T-helper 2 cell treated with Interferon-gamma antibody and Interleukin-4, amounts not matched to agents 5 μg/mL and 100 μg/mL, for 36 hours (primary cell): ENCODE measurements around the gene KCNJ5.

ENCODE experiments used
- DNase-seq: peaks from one replicate; pipeline ENCODE4 v3.0.0; 2021; ENCODE audit warnings: low spot score
- H3K27ac Mint-ChIP-seq: one replicate; pipeline ENCODE4 v1.8.0; 2021; ENCODE audit warnings: mild to moderate bottlenecking, mixed read lengths
- H3K27me3 Mint-ChIP-seq: one replicate; pipeline ENCODE4 v1.8.0; 2021; ENCODE audit warnings: low read depth, mixed read lengths
- H3K36me3 Mint-ChIP-seq: one replicate; pipeline ENCODE4 v1.8.0; 2021; ENCODE audit warnings: low read depth, mixed read lengths
- H3K4me1 Mint-ChIP-seq: one replicate; pipeline ENCODE4 v1.8.0; 2021; ENCODE audit warnings: low read depth, mixed read lengths
- H3K4me3 Mint-ChIP-seq: one replicate; pipeline ENCODE4 v1.8.0; 2022; ENCODE audit warnings: mild to moderate bottlenecking, moderate library complexity, mixed read lengths
- H3K9me3 Mint-ChIP-seq: one replicate; pipeline ENCODE4 v1.8.0; 2021; ENCODE audit warnings: mixed read lengths

Gene KCNJ5

DNA sequence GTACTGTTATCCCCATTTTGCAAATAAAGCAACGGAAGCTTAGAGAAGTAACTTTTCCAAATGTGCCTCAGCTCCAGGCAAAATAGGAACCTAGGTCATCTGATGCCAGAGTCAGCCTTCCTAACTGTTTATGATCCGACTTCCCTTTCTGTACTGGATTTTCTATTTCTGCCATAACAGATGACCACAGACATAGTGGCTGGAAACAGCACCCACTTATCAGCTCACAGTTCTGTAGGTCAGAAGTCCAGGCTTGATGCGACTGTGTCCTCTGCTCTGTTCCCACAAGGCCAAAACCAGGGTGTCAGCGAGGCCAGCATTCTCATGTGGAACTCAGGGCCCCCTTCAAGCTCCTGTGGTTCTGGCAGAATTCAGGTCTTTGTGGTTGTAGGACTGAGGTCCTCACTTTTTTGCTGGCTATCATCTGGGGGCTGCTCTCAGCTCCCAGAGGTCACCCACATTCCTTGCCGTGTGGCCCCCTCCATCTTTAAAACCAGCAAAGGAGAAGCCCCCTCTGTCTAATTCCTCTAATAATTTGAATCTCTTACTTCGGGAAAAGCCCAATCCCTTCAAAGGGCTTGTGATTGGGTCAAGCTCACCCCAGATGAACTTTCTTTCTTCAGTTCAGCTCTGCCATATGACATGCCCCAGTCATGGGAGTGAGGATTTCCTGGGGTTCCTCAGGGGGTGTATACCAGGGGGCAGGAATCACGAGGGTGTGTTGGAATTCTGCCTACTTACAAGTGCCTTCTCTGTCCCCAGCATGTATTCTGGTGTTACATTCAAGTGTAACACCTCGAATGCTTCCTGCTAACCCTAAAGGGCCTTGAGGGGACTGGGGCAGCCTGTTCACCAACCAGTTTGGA, 15.3 kb downstream of the KCNJ5 start:
- Mint-ChIP-seq H3K4me1 (peaks cover 8% of the 10 kb centered on the region), H3K4me3 (peak overlapping the region; percentile 75), H3K27me3 (peaks cover 64% of the 10 kb centered on the region), H3K9me3 (no peaks in the 10 kb centered on the region), H3K36me3 (no peaks in the 10 kb centered on the region), H3K27ac (no peak overlapping the region)
- no peak for DNase-seq

DNA sequence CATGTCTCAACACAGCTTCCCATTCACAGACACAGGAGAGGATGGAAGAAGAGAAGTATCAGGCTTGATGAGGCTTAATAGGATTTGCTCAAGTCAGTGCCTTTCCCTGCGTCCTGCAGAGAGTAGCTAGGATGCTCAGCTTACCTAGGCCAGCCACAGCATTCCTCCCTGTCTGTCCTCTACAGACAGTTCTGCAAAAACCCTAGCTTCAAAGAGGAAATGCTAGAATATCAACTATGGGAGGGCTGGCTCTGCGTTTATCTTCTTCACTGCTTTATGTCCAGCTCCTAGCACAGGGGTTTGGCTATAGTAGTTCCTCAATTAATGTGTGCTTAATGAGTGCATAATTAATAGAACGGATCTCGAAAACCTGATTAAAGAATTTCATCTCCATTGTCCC, 16.4 kb downstream of the KCNJ5 start:
- Mint-ChIP-seq H3K36me3 (no peaks in the 10 kb centered on the region), H3K9me3 (no peaks in the 10 kb centered on the region), H3K27me3 (peaks cover 60% of the 10 kb centered on the region), H3K4me1 (peaks cover 8% of the 10 kb centered on the region), H3K4me3 (no peak overlapping the region), H3K27ac (no peak overlapping the region)
- no peak for DNase-seq

DNA sequence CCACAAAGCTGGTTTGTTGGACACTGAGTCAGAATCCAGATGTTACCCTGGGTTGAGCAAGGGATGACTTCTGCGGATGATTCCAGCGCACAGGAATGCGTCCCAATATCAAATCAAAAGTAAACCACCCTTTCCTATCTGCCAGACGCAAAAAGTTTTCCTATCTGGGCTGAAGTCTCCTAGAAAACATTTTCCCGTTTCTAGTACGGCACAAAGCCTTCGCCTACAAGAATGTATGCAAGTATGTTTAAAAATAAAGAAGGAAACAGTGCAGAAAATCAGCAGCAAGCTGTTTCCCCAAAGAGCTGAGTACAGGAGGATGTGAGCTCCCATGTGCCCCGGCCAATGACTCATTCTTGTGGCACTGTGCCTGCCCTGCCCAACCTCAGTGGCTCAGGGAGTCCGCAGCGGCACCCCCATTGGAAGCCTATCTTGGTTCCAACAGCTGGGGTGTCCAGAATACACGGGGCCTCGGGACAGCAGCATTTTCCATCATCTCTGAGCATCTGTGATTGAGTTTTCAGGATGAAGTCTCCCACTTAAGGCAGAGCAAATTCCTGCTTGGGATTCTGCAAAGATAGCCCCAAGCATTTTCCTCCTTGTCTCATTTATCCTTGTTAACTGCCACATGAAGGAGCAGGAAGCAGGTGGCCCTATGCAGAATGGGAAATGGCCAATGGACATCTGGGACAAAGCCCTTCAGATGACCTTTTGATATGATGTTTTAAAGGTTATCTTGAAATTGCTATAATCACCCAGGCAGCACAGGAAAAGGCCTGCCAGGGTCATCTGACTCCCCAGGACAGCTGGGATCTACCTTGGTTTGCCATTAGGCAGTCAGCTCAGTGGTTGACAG, 17.5 kb downstream of the KCNJ5 start:
- Mint-ChIP-seq H3K36me3 (no peaks in the 10 kb centered on the region), H3K27ac (no peak overlapping the region), H3K4me3 (no peak overlapping the region), H3K27me3 (peaks cover 50% of the 10 kb centered on the region), H3K9me3 (no peaks in the 10 kb centered on the region), H3K4me1 (peaks cover 8% of the 10 kb centered on the region)
- no peak for DNase-seq

DNA sequence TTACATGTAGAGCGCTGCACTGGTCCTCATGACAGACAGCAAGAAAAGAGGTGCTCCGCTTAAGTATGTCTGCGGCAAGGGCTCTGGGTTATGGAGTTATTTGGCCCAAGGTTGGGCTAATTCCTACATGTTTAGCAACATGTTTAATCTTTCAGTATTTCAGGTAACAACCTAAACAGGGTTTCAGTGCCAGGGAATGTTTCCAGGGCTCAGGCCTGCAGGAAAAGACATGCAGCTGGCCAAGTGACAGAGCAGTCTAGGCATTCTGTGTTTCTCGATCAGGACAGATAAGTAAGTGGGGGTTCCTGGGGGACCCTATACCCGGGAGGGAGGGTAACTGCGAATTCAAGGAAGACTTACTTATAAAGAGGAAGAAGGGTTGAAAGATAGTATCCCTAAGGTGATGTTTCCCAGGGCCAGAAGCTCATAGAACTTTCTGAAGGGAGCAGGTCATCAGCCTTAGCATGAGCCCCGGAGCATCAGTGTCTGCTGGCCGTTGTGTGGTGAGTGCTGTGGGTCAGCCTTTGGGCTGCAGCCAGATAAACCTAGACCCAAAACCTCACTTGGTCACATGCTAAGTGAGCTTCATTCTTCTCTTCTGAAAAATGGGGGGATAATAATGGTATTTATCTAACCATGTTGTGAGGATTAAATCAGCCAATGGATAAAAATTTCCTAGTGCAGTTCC, 18.4 kb downstream of the KCNJ5 start:
- Mint-ChIP-seq H3K4me1 (peaks cover 8% of the 10 kb centered on the region), H3K4me3 (no peak overlapping the region), H3K27me3 (peaks cover 40% of the 10 kb centered on the region), H3K9me3 (no peaks in the 10 kb centered on the region), H3K36me3 (no peaks in the 10 kb centered on the region), H3K27ac (no peak overlapping the region)
- no peak for DNase-seq

DNA sequence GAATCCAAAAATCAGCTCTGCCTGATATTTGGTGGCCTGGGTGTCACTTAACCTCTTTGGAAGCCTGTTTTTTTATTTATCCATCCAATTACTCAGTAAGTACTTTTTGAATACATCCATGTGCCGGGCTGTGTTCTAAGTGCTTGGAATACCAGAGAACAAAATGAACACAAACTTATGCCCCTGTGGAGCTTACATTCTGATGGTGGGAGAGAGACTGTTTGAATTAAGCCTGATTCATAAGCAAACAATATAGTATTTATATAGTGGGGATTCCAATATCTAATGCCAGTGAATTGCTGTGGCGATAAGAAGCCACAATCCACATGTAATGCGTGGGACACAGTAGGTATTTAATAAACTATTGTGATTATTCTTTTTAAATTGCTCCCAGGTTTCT, 19.4 kb downstream of the KCNJ5 start:
- Mint-ChIP-seq H3K36me3 (no peaks in the 10 kb centered on the region), H3K27ac (no peak overlapping the region), H3K4me1 (peaks cover 8% of the 10 kb centered on the region), H3K4me3 (no peak overlapping the region), H3K27me3 (peaks cover 37% of the 10 kb centered on the region), H3K9me3 (no peaks in the 10 kb centered on the region)
- no peak for DNase-seq

DNA sequence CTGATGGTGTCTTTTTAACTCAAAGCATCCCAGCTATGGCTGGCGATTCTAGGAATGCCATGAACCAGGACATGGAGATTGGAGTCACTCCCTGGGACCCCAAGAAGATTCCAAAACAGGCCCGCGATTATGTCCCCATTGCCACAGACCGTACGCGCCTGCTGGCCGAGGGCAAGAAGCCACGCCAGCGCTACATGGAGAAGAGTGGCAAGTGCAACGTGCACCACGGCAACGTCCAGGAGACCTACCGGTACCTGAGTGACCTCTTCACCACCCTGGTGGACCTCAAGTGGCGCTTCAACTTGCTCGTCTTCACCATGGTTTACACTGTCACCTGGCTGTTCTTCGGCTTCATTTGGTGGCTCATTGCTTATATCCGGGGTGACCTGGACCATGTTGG, 20.1 kb downstream of the KCNJ5 start:
- no peak for DNase-seq
- no peak overlapping the region for H3K27ac Mint-ChIP-seq
- H3K4me3 Mint-ChIP-seq, result no peak overlapping the region
- peaks cover 1% of the 10 kb centered on the region for H3K4me1 Mint-ChIP-seq
- H3K36me3 Mint-ChIP-seq, result no peaks in the 10 kb centered on the region
- peaks cover 34% of the 10 kb centered on the region for H3K27me3 Mint-ChIP-seq
- H3K9me3 Mint-ChIP-seq, result no peaks in the 10 kb centered on the region

DNA sequence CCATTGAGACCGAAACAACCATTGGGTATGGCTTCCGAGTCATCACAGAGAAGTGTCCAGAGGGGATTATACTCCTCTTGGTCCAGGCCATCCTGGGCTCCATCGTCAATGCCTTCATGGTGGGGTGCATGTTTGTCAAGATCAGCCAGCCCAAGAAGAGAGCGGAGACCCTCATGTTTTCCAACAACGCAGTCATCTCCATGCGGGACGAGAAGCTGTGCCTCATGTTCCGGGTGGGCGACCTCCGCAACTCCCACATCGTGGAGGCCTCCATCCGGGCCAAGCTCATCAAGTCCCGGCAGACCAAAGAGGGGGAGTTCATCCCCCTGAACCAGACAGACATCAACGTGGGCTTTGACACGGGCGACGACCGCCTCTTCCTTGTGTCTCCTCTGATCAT, 20.5 kb downstream of the KCNJ5 start:
- no peaks in the 10 kb centered on the region for H3K4me1 Mint-ChIP-seq
- no peak overlapping the region for H3K4me3 Mint-ChIP-seq
- H3K27ac Mint-ChIP-seq, result no peak overlapping the region
- DNase-seq, result no peak
- H3K36me3 Mint-ChIP-seq, result no peaks in the 10 kb centered on the region
- H3K27me3 Mint-ChIP-seq, result peaks cover 31% of the 10 kb centered on the region
- H3K9me3 Mint-ChIP-seq, result no peaks in the 10 kb centered on the region

DNA sequence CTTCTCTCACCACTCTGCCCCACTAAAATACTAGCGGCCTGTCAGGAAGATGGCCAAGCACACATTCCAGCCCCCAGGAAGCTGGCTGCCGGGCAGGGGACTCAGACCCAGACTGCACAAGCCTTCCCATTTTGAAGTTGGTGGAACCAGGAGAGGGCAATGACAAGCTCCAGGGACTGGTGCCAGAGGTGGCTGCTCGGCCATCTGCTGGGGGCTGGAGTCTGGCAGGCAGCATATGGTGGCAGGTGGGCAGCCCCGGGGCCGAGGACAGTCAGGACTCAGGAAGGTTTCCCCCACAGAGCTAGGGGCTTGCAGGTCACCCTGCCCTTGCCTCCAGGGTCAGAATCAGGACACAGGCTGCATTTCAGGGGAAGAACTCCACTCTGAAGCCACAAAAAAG, 22.6 kb downstream of the KCNJ5 start:
- Mint-ChIP-seq H3K27ac (no peak overlapping the region), H3K27me3 (peaks cover 12% of the 10 kb centered on the region), H3K9me3 (no peaks in the 10 kb centered on the region)

DNA sequence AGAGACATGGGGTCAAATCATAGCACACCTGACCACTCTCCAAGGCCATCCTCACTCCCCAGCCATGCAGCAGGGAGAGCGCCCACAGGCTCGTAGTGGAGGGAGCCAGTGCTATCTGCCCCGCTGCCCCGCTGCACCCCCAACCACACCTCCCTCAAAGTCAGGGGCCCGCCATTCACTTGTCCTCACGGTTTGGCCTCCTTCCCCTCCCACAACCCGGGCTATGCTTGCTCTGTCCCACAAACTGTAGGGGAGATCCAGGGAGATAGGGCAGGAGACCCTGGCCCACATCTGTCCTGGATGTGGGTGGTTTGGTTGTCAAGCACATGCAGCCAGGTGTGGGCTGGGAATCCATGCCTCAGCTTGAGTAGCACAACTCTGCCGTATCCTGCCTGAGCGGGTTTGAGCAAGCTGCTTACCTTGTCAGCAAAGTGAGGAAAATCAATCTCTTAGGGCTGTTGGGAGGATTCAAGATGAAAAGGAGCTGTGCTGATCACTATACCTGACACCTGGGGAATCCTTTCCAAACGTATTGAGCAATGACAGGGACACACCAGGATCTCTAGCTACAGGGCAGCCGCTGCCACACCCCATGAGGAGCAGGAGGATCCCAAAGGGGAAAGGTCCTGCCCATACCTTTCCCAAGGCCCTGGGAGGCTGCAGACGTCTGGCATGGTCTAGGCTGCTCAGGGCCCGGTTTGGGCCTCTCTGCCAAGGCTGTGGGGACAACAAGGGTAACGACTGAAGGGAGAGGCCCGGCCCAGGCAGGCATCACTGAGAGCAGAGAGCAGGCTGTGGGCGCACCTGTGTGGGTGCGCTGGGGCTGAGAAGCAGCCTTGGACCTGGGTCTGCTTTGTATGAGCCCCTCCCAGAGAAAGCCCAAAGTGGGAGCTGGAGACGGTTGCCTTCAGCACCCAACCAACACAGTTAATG, 23.3 kb downstream of the KCNJ5 start:
- Mint-ChIP-seq H3K27ac (no peak overlapping the region), H3K36me3 (no peaks in the 10 kb centered on the region), H3K9me3 (no peaks in the 10 kb centered on the region), H3K4me1 (no peaks in the 10 kb centered on the region), H3K27me3 (peaks cover 10% of the 10 kb centered on the region), H3K4me3 (no peak overlapping the region)
- no peak for DNase-seq

More for the DNA sequence above, 22.6 kb downstream of the KCNJ5 start:
- no peaks in the 10 kb centered on the region for H3K4me1 Mint-ChIP-seq
- no peak for DNase-seq
- H3K4me3 Mint-ChIP-seq, result no peak overlapping the region
- H3K36me3 Mint-ChIP-seq, result no peaks in the 10 kb centered on the region

DNA sequence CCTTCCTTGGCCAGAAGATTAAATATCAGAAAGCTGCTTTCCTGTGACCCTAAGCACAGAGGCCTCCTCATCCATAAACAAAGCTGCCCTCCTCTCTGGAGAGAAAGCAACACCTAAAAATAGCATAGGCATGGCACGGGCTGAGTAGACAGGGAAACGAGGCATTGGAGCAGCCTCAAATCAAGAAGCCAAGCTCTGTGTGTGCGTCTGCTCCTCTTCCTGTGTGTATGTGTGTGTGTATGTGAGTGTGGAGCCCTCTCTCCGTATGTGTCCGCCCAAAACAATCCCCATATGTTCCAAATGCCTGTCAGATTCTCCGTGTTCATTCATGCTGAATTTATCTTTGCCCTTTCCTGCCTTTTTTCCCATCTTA, 24.0 kb downstream of the KCNJ5 start:
- H3K27ac Mint-ChIP-seq, result no peak overlapping the region
- no peak for DNase-seq
- no peaks in the 10 kb centered on the region for H3K4me1 Mint-ChIP-seq
- H3K36me3 Mint-ChIP-seq, result no peaks in the 10 kb centered on the region
- no peak overlapping the region for H3K4me3 Mint-ChIP-seq
- no peaks in the 10 kb centered on the region for H3K9me3 Mint-ChIP-seq
- H3K27me3 Mint-ChIP-seq, result peaks cover 7% of the 10 kb centered on the region

DNA sequence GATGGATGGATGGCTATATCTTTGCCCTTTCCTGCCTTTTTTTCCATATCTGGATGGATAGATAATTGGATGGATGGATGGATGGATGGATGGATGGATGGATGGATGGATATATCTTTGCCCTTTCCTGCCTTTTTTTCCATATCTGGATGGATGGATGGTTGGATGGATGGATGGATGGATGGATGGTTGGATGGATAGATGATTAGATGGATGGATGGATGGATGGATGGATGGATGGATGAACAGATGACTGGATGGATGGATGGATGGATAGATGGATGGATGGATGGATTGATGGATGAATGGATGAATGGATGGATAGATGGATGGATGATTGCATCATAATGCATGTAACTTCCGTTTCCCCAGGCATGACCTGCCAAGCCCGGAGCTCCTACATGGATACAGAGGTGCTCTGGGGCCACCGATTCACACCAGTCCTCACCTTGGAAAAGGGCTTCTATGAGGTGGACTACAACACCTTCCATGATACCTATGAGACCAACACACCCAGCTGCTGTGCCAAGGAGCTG, 24.9 kb downstream of the KCNJ5 start:
- Mint-ChIP-seq H3K27me3 (peaks cover 7% of the 10 kb centered on the region), H3K36me3 (no peaks in the 10 kb centered on the region), H3K9me3 (no peaks in the 10 kb centered on the region), H3K4me1 (no peaks in the 10 kb centered on the region), H3K27ac (no peak overlapping the region), H3K4me3 (no peak overlapping the region)
- no peak for DNase-seq

DNA sequence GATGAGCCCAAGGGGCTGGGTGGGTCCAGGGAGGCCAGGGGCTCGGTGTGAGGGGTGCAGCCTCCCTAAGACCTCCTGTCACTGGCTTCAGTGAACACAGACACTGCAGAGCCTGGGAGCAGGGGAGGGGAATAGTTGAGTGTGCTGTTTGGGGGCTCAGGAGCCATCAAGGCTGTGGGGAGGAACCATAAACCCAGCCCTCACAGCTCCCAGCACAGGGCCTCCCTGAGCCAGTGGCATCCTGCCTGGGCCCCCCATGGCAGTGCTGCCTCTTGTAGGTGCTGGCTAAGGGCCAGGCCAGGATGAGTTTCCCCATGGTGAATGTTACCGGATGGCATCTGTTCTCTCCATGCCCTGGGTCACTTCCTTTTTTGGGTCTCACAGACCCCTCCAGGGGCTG, 25.5 kb downstream of the KCNJ5 start:
- no peak overlapping the region for H3K27ac Mint-ChIP-seq
- no peaks in the 10 kb centered on the region for H3K9me3 Mint-ChIP-seq

DNA sequence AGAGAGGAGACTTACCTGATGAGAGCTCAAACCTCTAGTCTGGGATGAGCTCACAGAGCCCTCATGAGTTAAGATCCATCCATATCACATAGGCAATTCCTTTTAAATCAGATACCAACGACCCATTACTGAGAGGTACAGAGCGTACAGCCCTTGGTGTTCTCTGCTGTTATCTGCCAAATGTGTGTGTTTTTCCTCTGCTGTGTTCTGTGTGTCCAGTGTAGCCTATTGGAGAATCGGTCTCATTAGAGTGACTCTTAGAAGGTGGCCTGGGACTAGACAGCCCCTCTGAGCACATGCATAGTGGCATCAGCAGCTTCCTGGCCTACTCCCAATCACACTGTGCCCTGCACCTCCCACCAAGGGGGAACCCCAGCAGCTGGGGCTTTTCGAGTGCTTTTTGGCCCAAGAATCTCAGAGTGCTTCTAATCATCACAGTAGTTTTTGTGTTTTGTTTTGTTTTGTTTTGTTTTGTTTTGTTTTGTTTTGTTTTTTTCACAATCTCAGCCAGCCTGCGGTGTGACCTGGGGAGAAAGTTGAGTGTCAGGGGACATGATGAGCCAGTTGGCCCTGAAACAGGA, 26.1 kb downstream of the KCNJ5 start:
- no peak overlapping the region for H3K4me3 Mint-ChIP-seq
- H3K36me3 Mint-ChIP-seq, result no peaks in the 10 kb centered on the region
- DNase-seq, result no peak
- no peak overlapping the region for H3K27ac Mint-ChIP-seq
- H3K27me3 Mint-ChIP-seq, result peaks cover 7% of the 10 kb centered on the region
- no peaks in the 10 kb centered on the region for H3K9me3 Mint-ChIP-seq
- no peaks in the 10 kb centered on the region for H3K4me1 Mint-ChIP-seq

More for the DNA sequence above, 25.5 kb downstream of the KCNJ5 start:
- H3K36me3 Mint-ChIP-seq, result no peaks in the 10 kb centered on the region
- no peak for DNase-seq
- no peaks in the 10 kb centered on the region for H3K4me1 Mint-ChIP-seq
- H3K4me3 Mint-ChIP-seq, result no peak overlapping the region
- peaks cover 7% of the 10 kb centered on the region for H3K27me3 Mint-ChIP-seq
